Stimulated activated CD8-positive, alpha-beta memory T cell treated with anti-CD3 and anti-CD28 coated beads, Interleukin-12 subunit alpha, Interleukin-12 subunit beta, amount 100 ng/mL, for 24 hours (primary cell): ENCODE data around the gene TGM4.

Source experiments
- DNase-seq: peaks from one replicate; pipeline ENCODE4 v3.0.0-alpha.2; 2020; ENCODE audit errors: extremely low read depth

The TGM4 gene

DNA sequence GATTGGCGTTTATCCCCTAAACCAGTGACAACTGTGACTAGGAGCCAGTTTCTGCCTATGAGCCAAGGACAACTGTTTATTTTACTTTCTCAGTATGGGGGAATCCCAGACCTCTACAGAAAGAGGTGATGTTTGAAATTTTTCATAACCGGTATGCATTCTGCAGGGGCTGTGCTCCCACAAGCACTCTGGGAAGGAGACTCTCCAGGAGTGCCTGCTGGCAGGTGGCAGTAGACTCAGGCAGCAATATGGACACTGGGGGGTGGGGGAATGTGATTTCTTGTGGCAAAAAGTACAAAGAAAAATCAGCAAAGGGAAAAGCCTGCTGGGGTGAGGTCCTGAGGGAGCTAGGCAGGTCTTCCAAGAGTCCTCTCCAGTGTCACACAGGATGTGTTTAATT lies 5.9 kb downstream of the TGM4 start:
- DNase-seq, result no peak

DNA sequence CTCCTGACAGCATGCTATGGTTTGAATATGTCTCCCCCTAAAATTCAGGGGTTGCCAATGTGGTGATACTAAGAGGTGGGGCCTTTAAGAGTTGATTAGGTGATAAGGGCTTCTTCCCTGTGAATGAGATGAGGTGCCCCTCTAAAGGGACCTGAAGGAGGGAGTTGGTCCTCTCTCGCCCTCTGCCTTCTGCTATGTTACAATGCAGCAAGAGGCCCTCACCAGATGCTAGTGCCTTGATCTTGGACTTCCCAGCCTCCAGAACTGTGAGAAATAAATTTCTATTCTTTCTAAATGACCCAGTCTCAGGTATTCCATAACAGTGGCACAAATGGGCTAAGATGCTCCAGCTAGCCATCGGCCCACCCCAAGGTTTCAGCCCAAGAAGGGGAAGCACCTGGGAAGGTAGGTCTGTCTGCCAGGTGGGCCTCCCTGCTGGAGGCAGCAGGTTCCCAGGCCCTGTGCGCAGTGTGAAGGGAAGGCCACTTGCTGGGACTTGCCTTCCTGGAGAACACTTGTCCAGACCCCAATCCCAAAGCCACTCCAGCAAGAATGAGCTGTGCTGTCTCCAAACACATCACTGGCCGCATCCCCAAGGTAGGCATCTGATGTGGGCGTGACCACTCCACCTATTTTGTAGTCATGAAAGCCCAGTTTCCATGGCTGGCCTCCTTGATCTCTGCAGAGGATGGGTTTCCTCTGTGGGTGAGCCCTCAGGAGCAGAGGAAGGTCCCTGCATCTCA lies 9.0 kb downstream of the TGM4 start:
- DNase-seq, result no peak

DNA sequence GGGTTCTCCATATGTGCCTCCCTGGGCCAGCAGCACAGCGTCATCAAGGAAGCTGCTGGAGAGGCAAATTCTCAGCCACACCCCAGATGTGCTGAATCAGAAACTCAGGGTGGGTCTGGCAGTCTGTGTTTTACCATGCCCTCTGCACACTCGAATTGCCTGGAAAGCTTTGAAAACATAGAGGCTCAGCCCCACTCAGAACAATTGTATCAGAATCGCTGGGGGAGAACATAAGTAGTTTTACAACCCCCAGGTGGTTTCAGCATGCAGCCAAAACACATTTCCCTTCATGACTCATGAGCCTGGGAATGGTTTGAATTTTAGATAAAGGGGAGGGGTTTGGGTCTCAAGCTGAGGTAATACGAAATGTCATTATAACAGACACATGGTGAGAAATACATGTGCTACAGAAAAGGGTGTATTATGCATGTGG lies 9.6 kb downstream of the TGM4 start:
- DNase-seq, result no peak

DNA sequence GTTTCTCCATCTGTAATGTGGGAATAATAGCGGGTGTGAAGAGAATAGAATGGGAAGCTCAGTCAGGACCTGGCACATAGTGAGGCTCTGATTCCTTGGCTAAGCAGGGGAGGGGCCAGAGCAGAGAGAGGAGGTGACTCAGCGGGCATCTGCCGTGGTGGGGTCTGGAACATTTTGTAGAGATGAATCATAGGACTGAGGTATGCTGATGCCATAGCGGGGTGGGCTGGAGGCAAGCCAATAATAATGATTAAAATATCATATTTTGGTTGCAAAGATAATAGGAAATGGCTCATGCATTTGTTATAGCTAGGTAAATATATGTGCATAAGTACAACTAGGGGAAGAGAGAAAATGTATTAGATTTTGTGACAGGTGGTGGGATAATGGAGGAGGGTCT lies 11.2 kb downstream of the TGM4 start:
- DNase-seq, result no peak

DNA sequence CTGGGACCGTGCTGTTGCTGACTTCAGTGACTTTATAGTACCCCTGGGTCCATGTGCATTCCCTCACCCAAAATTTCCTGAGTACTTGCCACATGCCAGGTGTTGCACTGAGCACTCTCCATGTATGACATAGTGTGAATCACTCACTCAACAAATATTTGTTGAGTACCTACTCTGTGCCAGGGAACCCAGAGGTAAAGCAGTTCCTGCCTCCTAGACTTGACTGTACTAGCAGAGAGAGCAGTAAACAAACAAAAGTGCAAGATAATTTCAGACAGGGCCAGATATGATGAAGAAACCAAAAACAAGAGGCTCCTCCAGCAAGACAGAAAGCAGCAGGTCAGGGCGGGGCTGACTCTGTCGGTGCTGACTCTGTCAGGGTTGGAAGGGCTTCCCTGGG lies 12.2 kb downstream of the TGM4 start:
- no peak for DNase-seq

DNA sequence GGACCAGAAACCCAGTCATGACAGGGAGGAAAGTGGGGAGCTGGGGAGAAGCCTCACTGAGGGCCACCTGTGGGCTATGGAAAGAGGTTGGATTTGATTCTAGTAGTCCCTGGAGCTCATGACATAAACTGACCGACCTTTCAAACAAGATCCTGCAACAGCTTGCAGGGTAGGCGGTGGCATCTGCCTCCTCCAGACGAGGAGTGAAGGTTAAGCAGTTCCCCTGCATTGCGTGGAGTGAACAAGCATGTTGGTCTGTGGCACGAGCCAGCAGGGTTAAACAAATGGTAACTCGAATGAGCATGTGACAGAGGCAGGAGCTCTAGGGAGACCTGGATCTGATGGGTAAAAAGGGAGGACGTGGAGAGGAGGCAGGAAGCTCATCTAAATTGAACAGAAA lies 12.7 kb downstream of the TGM4 start:
- DNase-seq, result no peak

DNA sequence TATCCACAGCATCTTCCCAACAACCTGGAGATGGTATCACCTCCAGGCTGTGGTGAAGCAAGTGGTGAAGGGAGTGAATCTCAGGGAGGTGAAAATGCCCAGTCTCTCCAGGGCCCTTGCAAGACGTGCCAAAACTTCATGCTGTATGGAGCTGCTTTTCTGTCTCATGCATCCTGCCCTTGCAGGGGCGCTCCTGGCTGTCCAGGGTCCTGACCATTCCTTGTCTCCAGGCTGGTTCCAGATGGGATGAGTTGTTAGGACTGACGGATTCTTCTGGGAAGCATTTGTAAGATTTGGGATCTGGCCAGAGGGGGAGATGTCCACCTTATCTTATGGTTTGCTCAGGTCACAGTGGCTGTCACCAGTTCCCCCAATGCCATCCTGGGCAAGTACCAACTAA lies 15.8 kb downstream of the TGM4 start:
- no peak for DNase-seq

DNA sequence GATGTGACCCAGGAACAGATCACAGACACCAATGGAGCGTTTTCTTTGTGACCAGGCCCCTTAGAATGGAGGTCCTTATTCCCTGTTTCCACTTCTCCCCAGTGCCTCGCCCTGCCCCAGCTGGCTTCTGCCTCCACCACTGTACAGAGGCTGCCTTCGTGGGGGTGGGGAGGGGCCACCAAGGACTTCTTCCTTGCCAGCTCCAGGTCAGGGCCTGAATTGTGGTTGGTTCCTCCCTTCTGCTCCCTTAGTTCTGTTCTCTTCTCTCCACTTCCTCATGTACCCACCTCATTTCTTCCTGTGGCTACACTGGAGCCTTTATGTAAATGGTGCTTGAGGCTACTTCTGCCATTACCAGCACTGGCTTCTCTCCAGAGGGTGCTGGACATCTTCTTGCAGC lies 16.4 kb downstream of the TGM4 start:
- no peak for DNase-seq

DNA sequence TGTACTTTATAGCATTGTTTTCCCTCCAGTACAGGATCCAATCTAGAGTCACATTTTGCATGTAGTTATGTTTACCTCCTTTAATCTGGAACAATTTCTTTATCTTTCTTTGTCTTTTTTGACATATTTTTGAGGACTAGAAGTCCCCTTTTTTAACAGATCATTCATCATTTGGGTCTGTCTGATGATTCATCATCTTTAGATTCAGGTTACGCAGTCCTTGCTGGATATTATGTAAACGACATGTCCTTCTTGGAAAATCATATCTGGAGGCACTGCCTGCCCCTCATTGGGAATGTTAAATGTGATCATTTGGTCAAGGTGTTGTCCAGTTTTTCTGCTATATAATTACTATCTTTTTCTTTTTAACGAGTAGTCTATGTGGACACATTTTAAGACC lies 18.3 kb downstream of the TGM4 start:
- no peak for DNase-seq

DNA sequence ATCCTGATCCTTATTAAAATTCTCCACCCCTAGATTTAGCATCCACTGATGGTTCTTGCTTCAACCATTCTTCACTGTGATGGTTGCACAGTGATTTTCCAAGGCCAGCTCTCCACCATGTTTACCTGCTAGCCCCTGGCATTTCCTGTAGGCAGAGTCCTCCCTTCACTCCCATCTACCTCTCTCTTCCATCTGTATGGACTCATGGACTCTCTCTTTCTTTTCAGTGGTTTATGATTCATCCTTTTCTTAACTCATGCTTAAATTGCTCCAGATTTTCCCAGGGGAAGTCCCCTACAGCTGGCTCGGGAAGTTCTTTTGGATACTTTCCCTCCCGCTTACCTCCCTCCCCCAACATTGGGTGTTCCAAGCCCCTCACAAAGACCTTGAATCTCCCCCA lies 18.7 kb downstream of the TGM4 start:
- DNase-seq, result no peak

DNA sequence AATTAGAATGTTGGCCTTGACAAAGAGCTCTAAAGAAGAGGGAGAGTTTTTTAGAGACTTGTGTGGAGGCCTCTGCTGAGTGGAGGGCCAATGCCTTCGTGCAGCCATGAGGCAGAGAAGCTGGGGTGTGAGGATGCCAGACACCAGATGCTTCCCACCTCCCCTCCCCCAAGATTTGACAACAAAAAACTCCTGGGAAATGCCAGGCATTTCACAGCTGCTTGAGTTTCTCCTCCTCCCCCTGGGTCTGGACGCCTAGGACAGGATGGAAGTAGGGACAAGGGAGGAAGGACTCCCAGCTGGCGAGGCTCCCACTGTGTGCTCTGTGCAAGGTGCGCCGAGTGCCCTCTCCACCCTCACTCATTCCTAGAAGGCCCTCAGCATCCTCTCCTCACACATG lies 20.1 kb downstream of the TGM4 start:
- no peak for DNase-seq

DNA sequence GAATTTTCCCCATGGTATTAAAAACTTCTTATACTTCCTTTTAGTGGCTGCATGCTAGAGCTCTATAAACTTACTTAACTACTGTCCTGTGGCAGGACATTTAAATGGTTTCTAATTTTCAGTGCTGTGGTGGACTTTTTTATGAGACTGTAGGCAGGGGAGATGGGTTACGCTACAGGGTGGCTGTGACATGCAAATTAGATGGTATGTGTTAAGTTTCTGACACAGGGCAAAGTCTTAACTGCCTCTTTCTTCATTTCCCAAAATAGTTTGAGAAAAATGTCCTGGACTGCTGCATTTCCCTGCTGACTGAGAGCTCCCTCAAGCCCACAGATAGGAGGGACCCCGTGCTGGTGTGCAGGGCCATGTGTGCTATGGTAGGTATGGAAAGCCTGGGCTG lies 22.0 kb downstream of the TGM4 start:
- no peak for DNase-seq

DNA sequence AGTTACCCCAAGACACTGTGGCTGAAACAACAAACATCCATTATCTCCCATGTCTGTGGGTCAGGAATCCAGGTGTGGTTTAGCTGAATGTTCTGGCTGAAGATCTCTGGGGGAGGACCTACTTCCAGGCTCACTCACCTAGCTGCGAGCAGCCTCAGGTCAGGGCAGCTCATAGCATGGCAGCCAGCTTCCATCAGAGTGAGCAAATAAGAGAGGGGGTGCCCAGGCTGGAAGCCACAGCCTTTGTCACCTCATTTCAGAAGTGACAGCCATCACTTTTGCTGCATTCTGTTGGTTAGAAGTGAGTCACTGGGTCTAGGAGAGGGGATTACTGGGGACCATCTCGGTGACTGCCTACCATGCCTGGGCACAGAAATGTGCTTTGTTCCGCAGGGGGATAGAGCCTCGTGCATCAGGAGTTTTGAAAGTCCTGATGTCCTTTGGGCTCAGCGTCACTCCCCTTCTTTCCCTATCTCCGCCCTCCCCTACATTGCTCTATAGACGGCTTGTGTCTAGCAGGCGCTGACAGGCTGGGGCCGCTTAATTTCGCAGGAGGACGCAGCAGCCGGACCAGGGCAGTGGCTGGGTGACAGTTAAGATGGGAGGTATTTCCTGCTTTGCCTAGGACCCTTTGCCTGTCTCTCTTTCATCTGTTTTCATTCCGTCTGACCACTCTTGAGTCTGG lies 25.4 kb downstream of the TGM4 start:
- no peak for DNase-seq

DNA sequence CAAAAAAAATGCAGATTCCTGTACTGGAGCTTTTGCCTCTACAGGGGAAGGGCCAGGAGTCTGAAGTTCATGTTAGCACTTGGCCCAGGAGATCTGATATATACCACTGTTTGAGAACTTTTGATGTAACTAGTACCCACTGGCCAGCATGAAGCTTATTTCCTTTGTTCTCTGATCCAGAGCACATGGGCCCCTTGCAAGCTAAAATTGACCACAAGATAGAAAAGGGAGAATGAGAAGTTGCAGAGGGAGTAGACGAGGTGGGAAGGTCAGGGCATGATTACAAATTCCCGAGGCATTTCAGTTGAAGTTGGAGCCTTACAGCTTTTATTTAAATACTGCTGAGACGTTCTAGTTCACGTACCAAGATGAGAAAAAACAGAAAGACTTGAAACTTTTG lies 28.2 kb downstream of the TGM4 start:
- no peak for DNase-seq

DNA sequence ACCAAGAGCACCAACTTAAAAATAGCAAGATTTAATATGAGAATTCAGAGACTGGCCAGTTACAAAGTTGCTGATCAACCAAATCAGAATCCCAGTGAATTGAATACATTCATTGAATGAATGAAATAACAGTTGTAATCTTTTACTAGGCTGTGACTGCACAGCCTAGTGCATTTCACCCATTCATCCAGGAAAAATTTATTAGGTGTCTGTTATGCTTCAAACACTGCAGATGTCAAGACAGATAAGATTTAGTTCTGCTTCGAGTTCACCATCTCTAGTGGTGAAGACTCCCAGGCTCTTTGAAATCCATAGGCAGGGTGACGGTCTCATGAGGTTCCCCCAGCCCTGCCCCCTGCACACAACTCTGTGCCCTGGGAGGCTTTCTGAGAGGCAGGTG lies 28.9 kb downstream of the TGM4 start:
- DNase-seq, result no peak

DNA sequence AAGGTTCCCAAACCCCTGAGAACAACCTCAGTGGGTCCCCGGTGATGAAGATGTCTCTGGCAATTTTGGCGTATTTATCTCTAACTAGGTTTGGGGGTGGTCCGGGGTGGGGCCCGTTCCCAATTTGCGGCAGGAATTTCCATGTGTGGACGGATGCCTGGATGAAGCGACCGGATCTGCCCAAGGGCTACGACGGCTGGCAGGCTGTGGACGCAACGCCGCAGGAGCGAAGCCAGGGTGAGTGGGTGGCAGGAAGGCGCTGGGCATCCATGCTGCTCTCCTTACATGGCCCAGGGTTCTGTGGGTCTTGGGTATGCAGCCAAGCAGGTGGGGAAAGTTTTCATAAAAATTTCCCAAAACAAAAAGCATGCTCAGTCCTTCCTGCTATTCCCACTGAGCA lies 29.3 kb downstream of the TGM4 start:
- DNase-seq, result no peak

DNA sequence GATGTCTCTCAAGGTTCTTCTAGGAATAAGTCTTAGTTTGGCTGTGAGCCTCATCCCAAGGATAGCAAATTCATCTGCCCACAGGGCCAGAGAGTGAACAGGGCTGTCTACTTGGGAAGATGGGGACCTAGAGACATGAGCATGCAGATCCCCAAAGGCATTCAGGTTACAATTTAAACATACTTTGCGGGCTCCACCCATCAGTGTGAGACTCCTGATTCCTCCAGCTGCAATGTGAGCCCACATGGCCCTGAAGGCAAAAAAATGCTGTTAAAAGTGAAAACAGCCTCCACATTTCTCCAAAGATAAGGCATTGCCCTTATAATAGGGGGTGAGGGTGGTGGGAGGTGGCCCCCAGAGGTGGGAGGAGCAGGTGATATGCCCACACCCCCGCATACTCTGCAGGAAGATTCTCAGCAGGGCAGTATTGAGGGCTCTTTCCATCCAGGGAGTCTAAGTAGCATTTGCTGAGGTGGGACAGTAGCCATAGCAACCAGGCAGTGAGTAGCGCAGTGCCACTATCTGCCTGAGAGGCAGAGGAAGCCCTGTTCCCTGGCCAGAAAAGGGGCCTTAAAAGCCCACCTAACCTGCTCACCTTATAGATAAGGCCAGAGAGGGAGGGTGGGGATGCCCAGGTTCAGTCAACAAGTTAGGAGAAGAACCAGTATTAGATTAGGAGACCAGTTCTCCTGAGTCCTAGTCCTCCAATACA lies 31.2 kb downstream of the TGM4 start:
- no peak for DNase-seq

DNA sequence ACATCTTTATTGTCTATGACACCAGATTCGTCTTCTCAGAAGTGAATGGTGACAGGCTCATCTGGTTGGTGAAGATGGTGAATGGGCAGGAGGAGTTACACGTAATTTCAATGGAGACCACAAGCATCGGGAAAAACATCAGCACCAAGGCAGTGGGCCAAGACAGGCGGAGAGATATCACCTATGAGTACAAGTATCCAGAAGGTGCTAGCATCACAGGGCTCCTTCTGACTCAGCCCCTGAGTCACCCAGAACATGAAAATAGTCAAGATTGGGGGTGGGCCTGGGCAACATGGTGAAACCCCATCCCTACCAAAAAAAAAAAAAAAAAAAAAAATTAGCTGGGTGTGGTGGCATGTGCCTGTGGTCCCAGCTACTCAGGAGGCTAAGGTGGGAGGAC lies 32.6 kb downstream of the TGM4 start:
- DNase-seq, result no peak

DNA sequence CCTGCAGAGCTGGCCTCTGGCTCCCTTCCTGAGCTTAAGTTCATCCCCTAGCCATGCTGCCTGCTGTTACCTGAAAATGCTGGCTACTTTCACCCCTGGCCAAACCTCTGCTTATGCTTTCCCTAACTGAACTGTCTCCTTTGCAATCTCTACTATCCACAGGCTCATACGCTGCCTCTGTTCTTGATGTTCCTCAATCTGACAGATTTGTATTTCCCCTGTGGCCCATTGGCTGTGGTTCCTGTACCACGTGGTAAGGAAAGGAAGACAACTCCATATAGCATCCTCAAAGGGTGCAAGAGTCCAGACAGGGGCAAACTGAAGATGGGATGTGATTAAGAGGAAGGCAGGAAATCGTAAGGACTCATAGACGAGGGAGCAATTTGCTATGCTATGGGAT lies 33.2 kb downstream of the TGM4 start:
- no peak for DNase-seq

DNA sequence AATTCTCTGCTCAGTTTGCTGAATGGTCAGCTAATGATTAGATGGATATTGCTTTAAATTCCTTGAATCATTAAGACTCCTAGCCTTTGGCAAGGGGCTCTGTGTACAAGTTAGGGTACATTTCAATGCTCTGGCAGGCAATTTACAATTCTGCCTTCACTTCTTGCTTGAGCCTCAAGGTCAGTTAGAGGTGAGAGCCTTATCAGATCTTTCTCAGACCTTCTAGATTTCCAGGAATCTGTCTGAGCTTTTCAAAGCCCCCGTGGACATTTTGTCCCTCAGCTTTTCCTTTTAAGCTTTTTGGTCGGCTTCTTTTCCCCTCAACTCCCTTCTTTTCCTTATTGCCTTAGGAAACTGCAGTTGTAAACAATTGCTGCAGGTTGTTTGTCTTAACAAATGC lies 34.7 kb downstream of the TGM4 start:
- DNase-seq, result no peak

DNA sequence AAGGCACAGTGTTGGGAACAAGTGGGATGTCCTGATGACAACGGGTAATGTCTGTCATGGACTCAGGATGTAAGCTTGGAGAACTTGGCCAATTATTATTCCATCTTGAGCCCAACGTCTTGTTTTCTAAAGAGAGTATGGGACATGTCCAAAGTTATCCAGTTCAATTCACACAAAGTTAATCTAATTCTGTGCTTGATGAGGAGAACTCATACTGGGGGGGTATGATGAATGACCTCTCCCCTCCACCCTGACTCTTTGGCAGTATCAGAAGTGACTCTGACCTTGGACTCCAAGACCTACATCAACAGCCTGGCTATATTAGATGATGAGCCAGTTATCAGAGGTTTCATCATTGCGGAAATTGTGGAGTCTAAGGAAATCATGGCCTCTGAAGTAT lies 36.3 kb downstream of the TGM4 start:
- DNase-seq, result no peak

DNA sequence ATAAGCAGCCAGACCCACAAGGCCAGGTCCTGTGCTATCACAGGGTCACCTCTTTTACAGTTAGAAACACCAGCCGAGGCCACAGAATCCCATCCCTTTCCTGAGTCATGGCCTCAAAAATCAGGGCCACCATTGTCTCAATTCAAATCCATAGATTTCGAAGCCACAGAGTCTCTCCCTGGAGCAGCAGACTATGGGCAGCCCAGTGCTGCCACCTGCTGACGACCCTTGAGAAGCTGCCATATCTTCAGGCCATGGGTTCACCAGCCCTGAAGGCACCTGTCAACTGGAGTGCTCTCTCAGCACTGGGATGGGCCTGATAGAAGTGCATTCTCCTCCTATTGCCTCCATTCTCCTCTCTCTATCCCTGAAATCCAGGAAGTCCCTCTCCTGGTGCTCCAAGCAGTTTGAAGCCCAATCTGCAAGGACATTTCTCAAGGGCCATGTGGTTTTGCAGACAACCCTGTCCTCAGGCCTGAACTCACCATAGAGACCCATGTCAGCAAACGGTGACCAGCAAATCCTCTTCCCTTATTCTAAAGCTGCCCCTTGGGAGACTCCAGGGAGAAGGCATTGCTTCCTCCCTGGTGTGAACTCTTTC lies 39.6 kb downstream of the TGM4 start:
- DNase-seq, result peak; percentile 25

DNA sequence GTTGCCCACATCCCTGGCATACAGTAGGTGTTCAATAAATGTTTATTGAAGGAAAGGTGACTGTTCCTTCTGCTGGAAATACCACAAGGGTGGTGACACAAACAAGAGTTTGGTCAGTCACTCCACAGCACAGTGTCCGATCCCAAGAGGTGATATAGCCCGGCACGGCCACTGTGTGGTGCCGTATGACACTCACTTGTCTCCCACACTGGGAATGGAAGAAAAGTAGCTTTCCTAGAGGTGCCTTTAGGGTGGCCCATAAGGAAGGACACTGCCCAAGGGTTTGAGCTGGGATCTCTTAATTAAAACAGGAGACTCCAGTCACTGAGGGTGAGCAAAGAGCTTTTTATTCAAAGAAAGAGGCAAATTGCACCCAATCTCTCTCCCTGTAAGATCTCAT lies 40.5 kb downstream of the TGM4 start:
- no peak for DNase-seq
